ENCODE measurements around the gene RIMS4.

The RIMS4 gene

GRCh38 chr20:44810391-44811149, at the start of gene RIMS4:
RIMS4 (minus strand) TSS chr20:44810546; CDS start chr20:44810271, 275 bp downstream.
- DNase-seq (ENCODE audit: low spot score): peak; percentile 87
- FAIRE-seq: peak; percentile 40

- FAIRE-seq (peak; percentile 27), DNase-seq (ENCODE audit: low spot score) (no peak)
These were observed 48.4 kb upstream of the RIMS4 start for GRCh38 chr20:44858606-44859360.

GRCh38 chr20:44856856-44857448, 46.6 kb upstream of the RIMS4 start:
- DNase-seq (ENCODE audit: low spot score) (no peak), FAIRE-seq (no peak)

- DNase-seq (ENCODE audit: low spot score) (no peak), FAIRE-seq (no peak)
These were observed 46.1 kb upstream of the RIMS4 start for GRCh38 chr20:44856442-44856841.

- no peak for DNase-seq (ENCODE audit: low spot score)
- no peak for FAIRE-seq
These were observed 41.2 kb upstream of the RIMS4 start for GRCh38 chr20:44851545-44851944.

GRCh38 chr20:44850837-44851236, 40.5 kb upstream of the RIMS4 start:
- no peak for DNase-seq (ENCODE audit: low spot score)
- FAIRE-seq: peak; percentile 58

GRCh38 chr20:44850272-44850671, 39.9 kb upstream of the RIMS4 start:
- FAIRE-seq (no peak), DNase-seq (ENCODE audit: low spot score) (no peak)

- DNase-seq (ENCODE audit: low spot score) (no peak), FAIRE-seq (no peak)
These were observed 39.4 kb upstream of the RIMS4 start for GRCh38 chr20:44849703-44850102.

GRCh38 chr20:44848254-44849015, 38.1 kb upstream of the RIMS4 start:
- DNase-seq (ENCODE audit: low spot score) (no peak), FAIRE-seq (no peak)

GRCh38 chr20:44843876-44844275, 33.5 kb upstream of the RIMS4 start:
- FAIRE-seq (no peak), DNase-seq (ENCODE audit: low spot score) (no peak)

GRCh38 chr20:44841955-44842354, 31.6 kb upstream of the RIMS4 start:
- DNase-seq (ENCODE audit: low spot score) (no peak), FAIRE-seq (no peak)

- no peak for FAIRE-seq
- no peak for DNase-seq (ENCODE audit: low spot score)
These were observed 30.5 kb upstream of the RIMS4 start for GRCh38 chr20:44840826-44841225.

- FAIRE-seq (no peak), DNase-seq (ENCODE audit: low spot score) (no peak)
These were observed 29.1 kb upstream of the RIMS4 start for GRCh38 chr20:44839481-44839880.

GRCh38 chr20:44838521-44838920, 28.2 kb upstream of the RIMS4 start:
- no peak for DNase-seq (ENCODE audit: low spot score)

GRCh38 chr20:44837946-44838345, 27.6 kb upstream of the RIMS4 start:
- no peak for DNase-seq (ENCODE audit: low spot score)
- no peak for FAIRE-seq

More at GRCh38 chr20:44838521-44838920, 28.2 kb upstream of the RIMS4 start:
- FAIRE-seq: no peak

- DNase-seq (ENCODE audit: low spot score): no peak
- FAIRE-seq: peak; percentile 35
These were observed 26.3 kb upstream of the RIMS4 start for GRCh38 chr20:44836601-44837120.

- DNase-seq (ENCODE audit: low spot score): no peak
- FAIRE-seq: no peak
These were observed 25.4 kb upstream of the RIMS4 start for GRCh38 chr20:44835661-44836221.

GRCh38 chr20:44835116-44835515, 24.8 kb upstream of the RIMS4 start:
- DNase-seq (ENCODE audit: low spot score) (no peak), FAIRE-seq (no peak)

GRCh38 chr20:44834693-44835092, 24.3 kb upstream of the RIMS4 start:
- FAIRE-seq: no peak
- no peak for DNase-seq (ENCODE audit: low spot score)

- DNase-seq (ENCODE audit: low spot score): no peak
- FAIRE-seq: no peak
These were observed 23.1 kb upstream of the RIMS4 start for GRCh38 chr20:44833437-44833836.

- FAIRE-seq (peak; percentile 74), DNase-seq (ENCODE audit: low spot score) (peak; percentile 82)
These were observed 22.4 kb upstream of the RIMS4 start for GRCh38 chr20:44832724-44833123.

Data from urothelium cell line (cell line).